Right lobe of liver (tissue), 4 donors: ENCODE results near the gene PCDH15.

Experiments
- POLR2A ChIP-seq: fragments of 450-650 bp; IDR thresholded peaks from one replicate; pipeline ENCODE4 v1.6.1; 2017; ENCODE audit warnings: antibody characterized with exemption, mild to moderate bottlenecking
- TF ChIP-seq, protein P1 (sequence below), 4 donors: fragments of 200-600 bp in 3 of 4; fragments of 450-650 bp in 1 of 4; IDR thresholded peaks; one replicate each; pipeline versions ENCODE4 v1.5.1 to v1.8.0; 2016 to 2022; ENCODE audit warnings: antibody characterized with exemption in 4 of 4, mild to moderate bottlenecking in 2 of 4
- donor health status: DM: no; HTN: no; CAD: no.
- donor health status: DM: no; HTN: no; CAD: no.
- donor health status: DM: no; HTN: yes; CAD: no.

DNA sequence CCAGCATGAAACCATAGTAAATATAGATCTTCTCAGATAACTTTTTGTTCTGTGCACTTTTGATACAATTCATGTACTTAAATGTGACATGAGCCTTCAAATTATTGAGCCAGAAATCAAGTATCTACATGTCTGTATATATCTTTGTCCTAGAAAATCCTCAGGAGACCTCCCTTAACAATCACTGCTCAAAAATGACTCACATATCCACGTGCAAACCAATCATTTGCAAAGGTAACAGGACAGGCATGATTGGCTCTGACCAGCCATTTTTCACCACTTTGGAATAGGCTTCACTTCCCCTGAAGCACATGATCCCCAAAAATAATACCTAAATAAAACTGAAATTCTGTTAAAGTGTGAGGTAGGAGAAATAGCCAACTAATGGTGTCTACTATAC lies 902.5 kb downstream of the PCDH15 start:
- TF ChIP-seq, protein P1, sequence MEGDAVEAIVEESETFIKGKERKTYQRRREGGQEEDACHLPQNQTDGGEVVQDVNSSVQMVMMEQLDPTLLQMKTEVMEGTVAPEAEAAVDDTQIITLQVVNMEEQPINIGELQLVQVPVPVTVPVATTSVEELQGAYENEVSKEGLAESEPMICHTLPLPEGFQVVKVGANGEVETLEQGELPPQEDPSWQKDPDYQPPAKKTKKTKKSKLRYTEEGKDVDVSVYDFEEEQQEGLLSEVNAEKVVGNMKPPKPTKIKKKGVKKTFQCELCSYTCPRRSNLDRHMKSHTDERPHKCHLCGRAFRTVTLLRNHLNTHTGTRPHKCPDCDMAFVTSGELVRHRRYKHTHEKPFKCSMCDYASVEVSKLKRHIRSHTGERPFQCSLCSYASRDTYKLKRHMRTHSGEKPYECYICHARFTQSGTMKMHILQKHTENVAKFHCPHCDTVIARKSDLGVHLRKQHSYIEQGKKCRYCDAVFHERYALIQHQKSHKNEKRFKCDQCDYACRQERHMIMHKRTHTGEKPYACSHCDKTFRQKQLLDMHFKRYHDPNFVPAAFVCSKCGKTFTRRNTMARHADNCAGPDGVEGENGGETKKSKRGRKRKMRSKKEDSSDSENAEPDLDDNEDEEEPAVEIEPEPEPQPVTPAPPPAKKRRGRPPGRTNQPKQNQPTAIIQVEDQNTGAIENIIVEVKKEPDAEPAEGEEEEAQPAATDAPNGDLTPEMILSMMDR (IDR thresholded peaks at IDR 0.05): no peak
- TF ChIP-seq POLR2A: no peak
